Right hindlimb (tissue), 1 donor: ENCODE results near the gene ZNF662.

Experiments
- DNase-seq: peaks from one replicate; pipeline ENCODE4 v3.0.0-alpha.2; 2018

ZNF662 gene

GRCh38 chr3:42887084-42887483 is 18.9 kb upstream of the ZNF662 start:
- DNase-seq, result no peak

- no peak for DNase-seq
These were observed 14.9 kb upstream of the ZNF662 start for GRCh38 chr3:42891042-42891441.

GRCh38 chr3:42892169-42892568 is 13.8 kb upstream of the ZNF662 start:
- no peak for DNase-seq

- no peak for DNase-seq
These were observed 13.1 kb upstream of the ZNF662 start for GRCh38 chr3:42892807-42893206.

- no peak for DNase-seq
These were observed 11.0 kb upstream of the ZNF662 start for GRCh38 chr3:42894698-42895579.

- DNase-seq, result no peak
These were observed 10.4 kb upstream of the ZNF662 start for GRCh38 chr3:42895580-42895868.

- no peak for DNase-seq
These were observed 6.9 kb upstream of the ZNF662 start for GRCh38 chr3:42898896-42899675.

- no peak for DNase-seq
These were observed 5.5 kb upstream of the ZNF662 start for GRCh38 chr3:42900226-42901072.

GRCh38 chr3:42901073-42901415 is 4.9 kb upstream of the ZNF662 start:
- no peak for DNase-seq

GRCh38 chr3:42902257-42902656 is 3.7 kb upstream of the ZNF662 start:
- no peak for DNase-seq

GRCh38 chr3:42904076-42904475 is 1.9 kb upstream of the ZNF662 start:
- DNase-seq, result no peak

- DNase-seq, result no peak
These were observed 237 bp upstream of the ZNF662 start for GRCh38 chr3:42905740-42906069.

GRCh38 chr3:42906848-42907183 is 874 bp downstream of the ZNF662 start:
- peak; percentile 30 for DNase-seq

- no peak for DNase-seq
These were observed 2.7 kb downstream of the ZNF662 start for GRCh38 chr3:42908675-42909074.

- no peak for DNase-seq
These were observed 5.6 kb downstream of the ZNF662 start for GRCh38 chr3:42911551-42911950.

- no peak for DNase-seq
These were observed 9.0 kb downstream of the ZNF662 start for GRCh38 chr3:42914771-42915515.

GRCh38 chr3:42923606-42924005 is 17.7 kb downstream of the ZNF662 start:
- DNase-seq, result no peak

- DNase-seq, result no peak
These were observed 20.4 kb downstream of the ZNF662 start for GRCh38 chr3:42926310-42926709.

GRCh38 chr3:42934111-42934510 is 28.2 kb downstream of the ZNF662 start:
- no peak for DNase-seq

GRCh38 chr3:42934910-42935309 is 29.0 kb downstream of the ZNF662 start:
- DNase-seq, result no peak

- DNase-seq, result no peak
These were observed 29.5 kb downstream of the ZNF662 start for GRCh38 chr3:42935472-42935871.

- peak; percentile 81 for DNase-seq
These were observed 30.4 kb downstream of the ZNF662 start for GRCh38 chr3:42936157-42936981.
